Measurements from ENCODE around the gene P2RY6.

Gene P2RY6

DNA sequence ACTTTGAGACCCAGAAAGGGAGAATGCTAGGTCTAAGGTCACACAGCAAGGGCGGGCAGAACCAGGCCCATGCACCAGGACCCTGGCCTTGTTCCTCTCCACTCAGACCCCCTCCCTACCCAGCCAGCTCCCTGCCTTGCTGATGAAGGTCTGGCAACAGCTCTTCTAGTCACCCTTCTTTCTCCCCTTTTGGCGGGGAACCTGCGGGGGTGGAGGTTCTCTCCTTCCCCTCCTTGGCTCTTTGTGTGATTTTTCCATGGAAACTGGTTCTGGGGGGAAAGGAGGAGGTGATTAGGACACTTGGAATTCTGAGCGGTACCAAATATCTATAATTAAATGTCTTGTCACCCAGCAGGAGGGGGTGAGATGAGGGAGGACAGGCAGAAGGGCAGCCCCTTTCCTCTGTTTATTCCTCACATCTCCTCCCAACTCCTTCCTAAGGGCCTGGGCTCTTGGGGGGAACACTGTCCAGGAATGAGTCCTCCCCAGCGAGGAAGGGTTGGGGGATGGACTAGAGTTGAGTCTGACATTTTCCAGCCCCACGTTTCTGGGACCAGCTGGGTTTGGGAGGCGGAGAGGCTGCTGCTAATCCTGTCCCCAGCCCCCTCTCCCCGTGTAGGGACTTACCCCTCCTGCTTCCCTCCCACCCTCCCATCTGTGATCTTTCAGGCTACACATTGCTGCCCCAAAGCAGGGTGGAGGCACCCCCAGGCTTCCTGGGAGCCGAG is 43.3 kb downstream of the P2RY6 start:
- no peak for DNase-seq (ENCODE audit: low read depth in 3 of 3)

DNA sequence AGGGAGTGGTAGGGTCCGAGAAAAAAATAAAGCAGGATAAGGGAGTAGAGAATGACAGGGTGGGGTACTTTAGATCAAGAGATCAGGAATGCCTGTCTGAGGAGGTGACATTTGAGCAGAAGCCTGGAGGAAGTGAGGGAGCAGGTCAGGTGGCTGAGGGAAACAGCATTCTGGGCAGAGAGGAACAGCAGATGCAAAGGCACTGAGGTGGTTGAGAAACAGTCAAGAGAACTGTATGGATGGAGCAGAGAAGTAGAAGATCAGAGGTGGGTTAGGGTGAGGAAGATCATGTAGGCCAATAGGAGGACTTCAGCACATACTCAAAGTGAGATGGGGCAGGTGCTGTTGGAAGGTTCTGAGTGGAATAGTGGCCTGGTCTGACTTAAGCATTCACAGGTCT is 44.3 kb downstream of the P2RY6 start:
- DNase-seq (ENCODE audit: low read depth in 3 of 3) = no peak

DNA sequence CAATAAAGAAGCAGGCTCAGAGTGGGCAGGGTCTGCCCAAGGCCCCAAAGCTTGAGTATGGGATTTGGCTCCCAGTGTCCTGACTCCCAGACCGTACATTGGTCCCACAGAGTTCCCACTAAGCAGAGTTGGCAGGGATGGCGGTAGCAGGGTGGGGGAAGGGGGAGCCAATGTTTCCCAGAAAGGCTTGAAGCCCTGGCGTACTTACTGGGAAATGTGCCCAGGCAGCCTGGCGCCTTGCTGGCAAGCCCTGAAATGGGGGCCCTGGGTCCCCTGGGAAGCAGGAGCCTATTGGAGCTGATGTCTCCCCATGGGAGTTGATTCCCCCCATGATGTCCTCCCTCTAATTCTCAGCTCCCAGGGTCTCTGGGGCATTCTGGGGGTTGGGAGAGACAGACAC is 45.2 kb downstream of the P2RY6 start:
- no peak for DNase-seq (ENCODE audit: low read depth in 3 of 3)

DNA sequence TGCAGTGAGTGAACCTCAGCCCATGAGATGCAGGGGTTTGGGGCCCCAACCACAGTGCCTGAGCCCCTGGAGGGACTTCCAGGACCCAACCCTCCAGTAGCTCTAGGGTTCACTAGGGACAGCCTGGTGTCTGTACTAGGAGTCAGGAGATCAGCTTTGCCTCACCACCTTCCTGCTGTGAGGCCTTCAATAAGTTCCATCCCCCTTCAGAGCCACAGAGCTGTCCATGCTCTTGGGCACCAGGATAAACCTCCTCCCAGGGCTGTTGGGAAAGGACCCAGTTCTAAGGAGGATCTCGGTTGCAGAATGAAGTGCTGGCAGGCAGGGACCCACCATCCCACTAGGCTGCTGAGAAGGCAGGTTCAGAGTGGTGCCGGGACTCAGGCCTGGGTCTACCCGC is 45.7 kb downstream of the P2RY6 start:
- DNase-seq (ENCODE audit: low read depth in 3 of 3) = no peak

DNA sequence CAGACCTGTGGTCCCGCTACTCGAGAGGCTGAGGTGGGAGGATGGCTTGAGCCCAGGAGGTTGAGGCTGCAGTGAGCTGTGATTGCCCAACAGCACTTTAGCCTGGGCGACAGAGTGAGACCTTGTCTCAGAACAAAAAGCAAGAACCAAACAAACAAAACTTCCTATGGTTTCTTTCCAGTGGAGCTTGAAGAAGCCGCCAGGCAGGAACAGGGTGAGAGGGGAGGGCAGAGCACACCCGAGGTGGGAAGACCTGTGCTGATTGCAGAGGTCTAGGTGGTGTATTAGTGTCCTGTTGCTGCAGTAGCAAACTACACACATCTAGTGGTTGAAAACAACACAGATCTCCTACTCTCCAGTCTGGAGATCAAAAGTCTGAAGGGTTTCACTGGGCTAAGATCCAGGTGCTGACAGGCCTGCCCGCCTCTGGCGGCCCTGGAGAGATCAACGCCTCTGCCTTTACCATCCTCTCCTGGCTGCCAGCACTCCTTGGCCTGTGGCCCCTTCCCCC is 46.4 kb downstream of the P2RY6 start:
- no peak for DNase-seq (ENCODE audit: low read depth in 3 of 3)

DNA sequence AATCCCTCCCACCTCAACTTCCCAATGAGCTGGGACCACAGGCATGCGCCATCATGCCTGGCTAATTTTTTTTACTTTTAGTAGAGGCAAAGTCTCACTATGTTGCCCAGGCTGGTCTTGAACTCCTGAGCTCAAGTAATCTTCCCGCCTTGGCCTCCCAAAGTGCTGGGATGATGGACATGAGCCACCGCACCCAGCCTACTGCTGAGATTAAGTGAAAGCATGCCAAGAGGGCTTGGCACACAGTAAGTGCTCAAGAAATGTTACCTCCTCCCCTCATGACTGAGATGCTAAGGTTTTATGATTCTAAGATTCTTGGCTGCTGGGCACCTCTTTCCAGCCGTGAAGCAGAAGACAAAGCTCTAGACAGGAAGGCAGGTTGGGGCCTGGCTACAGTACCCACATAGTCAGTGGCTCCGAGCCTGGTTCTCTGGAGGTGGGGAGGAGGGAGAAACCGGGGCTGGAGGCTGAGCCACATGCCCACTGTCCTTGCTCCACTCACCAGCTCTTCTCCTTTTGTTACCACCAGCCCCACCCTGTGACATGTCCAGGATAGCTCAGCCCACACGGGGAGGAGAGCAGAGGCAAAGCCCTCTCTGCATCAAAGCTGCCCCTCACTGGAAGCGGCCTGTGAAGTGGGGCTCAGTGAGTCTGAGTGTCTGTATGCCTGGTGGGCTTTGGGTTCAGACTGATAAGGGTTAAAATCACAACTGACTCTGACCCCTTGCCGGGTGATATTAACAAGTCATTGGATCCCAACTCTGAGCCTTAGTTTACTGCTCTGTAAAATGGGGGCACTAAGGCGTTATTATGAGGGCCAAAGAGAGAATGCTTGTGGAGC is 48.8 kb downstream of the P2RY6 start:
- no peak for DNase-seq (ENCODE audit: low read depth in 3 of 3)

DNA sequence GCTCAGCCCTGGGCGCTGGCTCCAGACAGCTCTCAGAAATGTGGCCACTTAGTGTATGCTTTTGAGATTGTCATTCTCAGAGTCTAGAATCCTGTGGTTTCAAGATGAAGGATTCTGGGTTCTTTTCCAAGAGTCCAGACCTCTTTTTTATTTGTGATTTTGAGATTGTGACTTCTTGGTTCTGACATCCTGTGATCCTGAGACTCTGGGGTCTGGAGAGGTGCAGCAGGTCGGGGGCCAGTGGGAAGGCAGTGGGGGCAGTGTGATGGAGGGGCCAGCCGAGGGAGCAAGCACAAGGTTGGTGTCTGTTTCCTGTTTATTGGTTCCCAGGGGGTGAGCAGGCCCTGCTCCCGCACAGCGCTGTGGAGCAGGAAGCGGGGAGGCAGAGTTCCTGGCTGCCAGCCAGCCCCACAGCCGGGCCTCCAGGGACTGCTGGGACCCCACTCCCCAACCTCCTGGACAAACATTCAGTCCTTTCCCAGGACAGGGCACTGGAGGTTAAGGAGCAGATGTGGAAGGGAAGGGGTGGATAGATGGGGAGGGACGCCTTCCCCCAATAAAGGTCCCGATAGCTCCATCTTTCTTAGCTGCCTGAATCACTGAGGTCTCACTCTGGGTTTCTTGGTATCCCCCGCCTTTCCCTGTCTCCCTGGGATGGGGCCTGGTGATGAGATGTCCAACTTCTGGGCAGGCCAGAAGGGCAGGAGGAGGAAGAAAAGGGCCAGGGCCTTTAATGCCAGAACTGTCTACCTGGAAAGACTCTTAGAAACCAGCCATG is 49.7 kb downstream of the P2RY6 start:
- no peak for DNase-seq (ENCODE audit: low read depth in 3 of 3)

DNA sequence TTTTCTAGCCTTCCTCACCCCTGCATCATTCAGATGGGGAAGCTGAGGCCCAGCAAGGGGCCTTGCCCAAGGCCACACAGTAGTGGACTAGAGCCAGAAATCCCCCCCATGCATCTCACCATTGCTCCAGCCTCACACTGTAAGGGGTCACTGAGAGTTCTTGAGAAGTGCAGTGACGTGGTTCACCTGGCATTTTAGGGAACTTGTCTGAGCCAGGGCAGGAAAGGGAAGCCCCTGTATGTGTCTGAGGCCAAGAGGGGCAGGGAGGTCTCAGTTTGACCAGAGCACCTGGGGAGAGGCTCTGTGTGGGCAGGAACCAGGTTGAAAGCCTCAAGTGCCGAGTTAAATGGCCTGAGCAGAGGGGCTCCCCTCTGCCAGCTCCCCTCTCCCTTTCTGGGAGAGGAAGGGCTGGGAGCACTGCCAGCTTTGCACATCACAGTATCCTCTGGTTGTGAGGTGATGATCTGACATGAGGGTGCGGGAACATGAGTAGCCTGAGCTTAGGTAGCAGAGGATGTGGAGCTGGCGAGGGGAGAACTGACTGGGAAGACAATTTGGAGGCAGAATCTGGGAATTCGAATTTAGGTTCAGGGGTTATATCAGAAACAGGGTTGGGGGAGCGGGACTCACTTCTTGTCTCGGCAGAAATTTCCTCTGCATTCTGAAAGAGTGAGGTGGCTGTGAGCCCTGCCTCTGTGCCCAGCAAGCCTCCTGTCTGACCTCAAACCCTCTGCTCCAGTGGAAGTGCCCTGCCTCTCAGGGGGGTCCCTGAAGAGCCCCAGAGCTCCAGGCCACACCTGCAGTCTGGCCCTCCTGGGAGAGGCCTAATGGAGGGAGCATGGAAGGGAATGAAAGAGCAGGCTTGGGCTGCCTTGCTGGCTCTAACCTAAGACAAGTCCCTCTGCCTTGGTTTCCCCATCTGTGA is 50.5 kb downstream of the P2RY6 start:
- DNase-seq (ENCODE audit: low read depth in 3 of 3) = no peak

DNA sequence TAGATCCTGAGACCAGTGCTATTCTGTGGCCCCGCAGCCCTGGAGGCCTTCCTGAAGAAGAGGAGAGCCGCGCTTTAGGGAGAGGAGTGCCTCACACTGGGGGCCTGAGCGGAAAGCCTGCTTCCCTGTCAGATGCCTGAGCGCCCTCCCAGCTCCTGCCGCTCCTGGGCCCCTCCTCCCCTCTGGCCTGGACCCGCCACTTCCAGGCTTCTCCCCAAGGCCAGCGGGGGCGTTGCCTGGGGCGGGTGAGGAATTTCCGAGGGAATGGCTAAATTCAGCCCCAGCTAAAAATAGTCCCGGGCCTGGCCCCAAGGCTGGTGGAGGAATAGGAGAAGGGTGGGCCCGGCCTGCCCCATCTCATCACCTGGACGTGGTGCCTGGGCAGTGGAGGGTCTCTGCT is 51.3 kb downstream of the P2RY6 start:
- no peak for DNase-seq (ENCODE audit: low read depth in 3 of 3)

DNA sequence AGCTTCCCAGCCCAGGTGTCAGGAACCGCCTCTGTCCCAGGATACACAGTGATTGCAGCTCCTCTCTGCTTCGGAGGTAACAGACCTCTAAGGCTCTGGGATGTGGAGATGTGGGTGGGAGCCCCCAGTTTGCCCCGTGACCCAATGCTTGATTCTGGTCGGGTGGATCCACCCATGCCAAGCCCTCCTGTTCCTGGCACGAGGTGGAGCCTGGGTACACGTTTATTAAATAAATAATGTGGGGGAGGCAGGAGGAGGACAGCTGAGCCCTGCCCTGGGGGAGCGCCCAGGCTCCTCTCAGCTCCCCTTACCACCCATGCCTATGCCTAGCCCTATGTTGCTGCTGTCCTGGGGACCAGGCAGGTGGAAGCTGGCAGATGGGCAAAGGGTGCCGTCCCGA is 52.0 kb downstream of the P2RY6 start:
- DNase-seq (ENCODE audit: low read depth in 3 of 3) = no peak

DNA sequence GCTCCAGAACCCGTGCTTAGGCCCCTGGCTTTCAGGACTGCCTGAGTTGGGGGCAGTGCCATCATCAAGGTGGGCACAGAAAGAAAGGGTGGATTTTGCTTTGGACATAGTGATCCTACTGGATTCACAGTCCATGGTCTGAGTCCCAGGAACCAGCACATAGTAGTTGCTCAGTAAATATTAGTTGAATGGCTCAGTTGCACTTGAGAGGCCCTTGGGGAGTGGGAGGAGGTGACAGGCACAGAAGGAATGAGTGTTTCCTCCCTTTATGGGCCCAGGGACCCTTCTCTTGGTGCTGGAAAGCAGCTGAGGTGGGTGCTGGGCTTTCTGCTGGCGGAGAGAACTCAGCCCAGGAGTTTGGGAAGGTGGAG is 52.5 kb downstream of the P2RY6 start:
- DNase-seq (ENCODE audit: low read depth in 3 of 3) = no peak

DNA sequence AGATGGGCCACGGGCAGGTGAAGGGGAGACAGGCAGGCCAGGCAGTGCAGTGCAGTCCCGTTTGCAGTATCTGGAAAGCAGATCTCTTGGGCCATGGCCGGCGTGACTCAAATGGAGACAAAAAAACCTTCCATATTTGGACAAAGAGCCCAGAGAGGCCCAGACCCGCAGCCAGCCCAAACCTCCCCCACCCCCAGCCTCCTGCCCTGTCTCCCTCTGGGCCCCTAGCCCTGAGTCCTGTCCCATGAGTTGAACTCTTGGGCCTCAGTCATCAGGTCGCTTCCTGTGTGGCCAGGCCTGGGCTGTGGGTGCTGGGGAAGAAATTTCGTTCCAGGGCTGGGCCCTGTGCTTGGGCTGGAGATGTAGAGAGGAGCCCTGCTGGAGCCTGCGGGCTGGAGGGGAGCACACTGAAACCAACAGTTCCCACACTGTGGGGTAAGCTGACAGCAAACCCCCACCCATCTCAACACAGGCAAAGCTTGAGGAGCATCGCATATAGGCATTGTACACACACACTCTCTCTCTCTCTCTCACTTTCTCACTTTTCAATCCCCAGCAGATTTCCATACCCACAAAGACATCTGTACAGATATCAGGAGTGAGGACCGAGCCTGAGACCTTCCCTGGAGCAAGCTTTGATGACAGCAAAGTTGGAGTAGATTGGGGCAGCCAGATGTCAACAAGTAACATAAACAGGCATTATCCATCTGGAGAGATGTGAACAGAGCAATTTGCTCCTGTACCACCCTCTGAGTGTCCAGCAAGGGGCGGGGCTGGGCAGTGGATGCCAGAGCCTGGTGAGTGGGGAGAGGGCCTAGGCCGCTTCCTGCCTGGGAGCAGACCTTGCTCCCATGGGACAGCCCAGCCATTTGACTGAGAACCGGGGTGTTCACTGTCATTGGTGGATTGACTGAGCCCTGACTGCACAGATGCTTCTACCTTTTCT is 53.2 kb downstream of the P2RY6 start:
- no peak for DNase-seq (ENCODE audit: low read depth in 3 of 3)

DNA sequence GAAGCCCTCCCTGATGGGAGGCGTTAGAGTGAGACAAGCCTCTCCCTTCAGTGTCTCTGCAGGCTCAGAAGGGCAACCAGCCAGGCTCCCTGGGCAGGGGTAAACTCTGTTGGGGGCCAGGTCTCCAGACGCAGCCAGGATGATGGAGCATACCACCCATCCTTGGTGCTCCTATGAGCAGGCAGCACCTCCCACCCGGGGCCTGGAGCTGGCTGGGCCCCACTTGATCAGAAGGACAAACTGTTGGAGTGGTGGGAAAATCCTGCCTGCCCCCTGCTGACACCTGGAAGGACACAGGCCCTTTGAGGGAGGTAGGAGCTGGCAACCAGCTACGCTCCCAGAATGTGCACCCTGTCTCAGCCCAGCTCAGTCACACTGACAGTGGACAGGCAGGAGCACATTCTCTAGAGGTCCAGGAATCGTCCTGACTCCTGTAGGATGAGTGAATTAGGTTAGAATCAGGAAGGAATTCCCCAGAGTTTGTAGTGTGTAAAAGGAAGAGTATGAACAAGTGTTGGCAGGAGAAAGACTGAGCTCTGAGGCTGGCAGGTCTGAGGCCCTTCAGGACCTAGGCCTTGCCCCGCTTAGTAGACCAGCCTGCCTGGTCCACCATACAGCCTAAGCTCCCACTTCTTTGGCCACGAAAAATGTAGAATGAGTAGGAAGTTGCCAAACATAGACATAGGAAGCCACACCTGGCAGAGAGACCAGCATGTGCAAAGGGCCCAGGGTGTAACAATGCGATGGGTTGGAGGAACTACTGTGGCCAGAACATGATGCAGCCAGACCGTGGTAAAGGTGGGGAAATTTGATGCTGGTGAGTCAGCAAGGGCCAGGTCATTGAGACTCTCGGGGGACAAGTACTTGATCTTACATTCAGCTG is 55.0 kb downstream of the P2RY6 start:
- no peak for DNase-seq (ENCODE audit: low read depth in 3 of 3)

DNA sequence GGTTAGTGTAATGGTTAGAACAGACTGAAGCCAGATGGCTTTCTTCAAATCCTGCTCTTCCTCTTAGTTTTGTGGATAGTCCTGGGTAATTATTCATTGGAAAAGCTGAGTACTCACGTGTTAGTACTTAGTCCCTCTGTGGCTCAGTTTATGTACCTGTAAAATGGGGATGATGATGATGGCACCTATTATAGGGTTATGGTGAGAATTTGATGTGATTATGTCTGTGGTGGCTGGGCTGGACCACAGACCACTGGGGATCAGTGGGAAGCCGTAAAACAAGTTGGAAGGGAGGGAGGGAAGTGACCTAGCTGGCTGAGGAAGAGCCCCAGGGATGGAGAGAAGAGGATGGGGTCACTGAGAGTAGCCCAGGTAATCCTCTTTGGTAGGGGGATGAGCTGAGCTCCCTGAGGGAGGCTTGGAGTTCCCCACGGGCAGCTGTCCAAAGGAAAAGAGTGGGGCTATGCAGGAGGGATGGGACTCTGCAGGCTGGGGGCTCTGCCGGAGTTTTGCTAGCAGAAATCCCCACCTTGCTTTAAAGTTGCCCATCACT is 55.8 kb downstream of the P2RY6 start:
- no peak for DNase-seq (ENCODE audit: low read depth in 3 of 3)

DNA sequence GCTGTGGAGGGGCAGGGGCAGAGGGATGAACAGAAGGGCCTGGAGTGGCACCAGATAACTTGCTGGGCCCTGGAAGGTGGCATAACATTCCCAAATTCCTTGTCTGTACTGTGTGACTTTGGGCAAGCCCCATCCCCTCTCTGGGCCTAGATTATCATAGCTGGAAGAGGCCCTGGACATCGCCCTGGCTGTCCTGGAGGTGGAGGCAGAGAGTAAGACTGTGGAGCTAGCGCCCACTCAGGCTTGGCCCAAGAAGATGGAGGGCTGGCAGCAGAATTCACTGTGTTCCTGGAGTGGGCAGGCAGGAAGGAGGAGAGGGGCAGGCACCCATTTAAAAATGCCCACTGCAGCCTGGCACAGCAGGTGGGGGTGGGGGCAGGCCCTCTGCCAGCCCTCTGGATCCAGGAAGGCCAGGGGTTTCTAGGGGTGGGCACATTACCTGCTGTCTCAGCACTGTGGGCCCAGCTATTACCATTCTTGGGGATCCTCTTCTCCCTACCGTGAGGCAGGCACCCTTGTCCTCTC is 58.5 kb downstream of the P2RY6 start:
- DNase-seq (ENCODE audit: low read depth in 3 of 3) = no peak

DNA sequence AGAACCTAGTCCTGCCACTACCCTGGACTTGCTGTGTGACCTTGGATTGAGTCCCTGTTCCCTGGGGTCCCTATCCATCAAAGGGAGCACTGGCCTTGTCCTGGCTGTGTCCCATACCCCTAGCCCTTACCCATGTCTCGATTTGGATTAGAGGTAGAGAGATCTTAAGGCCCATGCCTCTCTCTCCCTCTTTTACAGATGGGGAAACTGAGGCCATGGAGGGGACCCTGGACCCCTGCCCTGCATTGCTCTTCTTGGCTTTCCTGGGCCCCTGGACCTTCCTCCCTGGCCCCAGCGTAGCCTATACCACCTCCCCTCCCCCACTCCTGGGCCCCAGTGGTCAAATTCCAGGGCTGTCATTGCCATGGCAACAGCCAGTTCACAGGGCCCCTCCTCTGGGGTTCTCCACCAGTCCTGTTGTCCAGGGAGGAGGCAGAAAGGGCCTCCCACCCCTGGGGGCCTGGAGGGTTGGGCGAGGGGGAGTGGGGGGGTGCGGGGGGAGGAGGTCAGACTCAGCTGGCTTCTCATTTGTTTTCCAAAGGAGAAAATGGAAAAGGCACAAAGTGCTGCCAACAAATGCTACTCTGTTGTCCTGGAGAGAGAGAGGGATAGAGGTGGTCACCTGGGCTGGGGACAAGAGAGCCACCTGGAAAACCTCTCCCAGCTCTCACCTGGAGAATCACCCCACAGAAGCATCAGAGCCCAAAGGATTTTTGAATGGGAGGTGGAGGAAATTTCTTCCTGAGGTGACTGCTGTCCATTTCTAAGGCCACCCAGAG is 59.2 kb downstream of the P2RY6 start:
- DNase-seq (ENCODE audit: low read depth in 3 of 3) = no peak

DNA sequence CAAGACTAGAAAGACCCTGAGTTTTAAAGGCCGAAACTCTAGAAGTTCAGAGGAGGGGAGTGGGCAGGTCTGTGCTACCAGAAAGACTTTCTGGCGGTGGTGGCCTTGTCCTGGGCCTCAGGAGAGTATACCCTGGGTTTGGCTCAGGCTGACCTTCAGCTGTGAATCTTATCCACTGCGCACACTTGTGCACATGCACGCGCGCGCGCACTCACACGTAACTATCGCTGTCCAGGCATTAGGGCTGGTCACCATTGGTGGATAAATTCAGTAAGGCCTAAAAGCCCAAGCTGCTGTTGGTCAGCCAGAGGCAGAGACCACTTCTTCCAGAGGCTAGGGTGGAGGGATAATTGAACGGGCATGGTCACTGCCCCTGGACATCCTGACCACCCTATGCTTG is 61.0 kb downstream of the P2RY6 start:
- no peak for DNase-seq (ENCODE audit: low read depth in 3 of 3)
